HEK293T (cell line): Measurements from ENCODE around the gene XPR1.

ENCODE experiments used
- CTCF ChIA-PET: fragments of 350-600 bp; formaldehyde crosslinking; extraction: SDS; loops from one replicate; lab custom pipeline; 2021; ENCODE audit warnings: antibody characterized with exemption, inconsistent platforms; lab: Yijun Ruan, JAX
- POLR2A ChIA-PET: fragments of 350-600 bp; formaldehyde crosslinking; extraction: SDS; loops from one replicate; lab custom pipeline; 2020; ENCODE audit warnings: antibody characterized with exemption, inconsistent platforms; lab: Yijun Ruan, JAX
- DNase-seq: peaks from one replicate; pipeline ENCODE4 v3.0.0; 2012; ENCODE audit warnings: mixed read lengths; ENCODE audit errors: extremely low spot score
- ARNT ChIP-seq: fragments of 450-650 bp; IDR thresholded peaks from 2 replicates; pipeline ENCODE4 v1.6.1; 2017; ENCODE audit warnings: mild to moderate bottlenecking
- BHLHE40 ChIP-seq: fragments of 450-650 bp; IDR thresholded peaks from 2 replicates; pipeline ENCODE4 v1.6.1; 2016; ENCODE audit warnings: mild to moderate bottlenecking, moderate library complexity, borderline replicate concordance
- CTBP1 ChIP-seq: fragments of 450-650 bp; IDR thresholded peaks from 2 replicates; pipeline ENCODE4 v1.6.1; 2016; ENCODE audit warnings: borderline replicate concordance
- ELF4 ChIP-seq: fragments of 450-650 bp; IDR thresholded peaks from 2 replicates; pipeline ENCODE4 v1.6.1; 2017; ENCODE audit warnings: antibody characterized with exemption
- FOXA1 ChIP-seq: fragments of 450-650 bp; IDR thresholded peaks from 2 replicates; pipeline ENCODE4 v1.6.1; 2016; ENCODE audit warnings: mild to moderate bottlenecking
- FOXK2 ChIP-seq: fragments of 450-650 bp; IDR thresholded peaks from 2 replicates; pipeline ENCODE4 v1.6.1; 2016; ENCODE audit warnings: mild to moderate bottlenecking
- FOXM1 ChIP-seq: fragments of 450-650 bp; IDR thresholded peaks from 2 replicates; pipeline ENCODE4 v1.6.1; 2017; ENCODE audit warnings: mild to moderate bottlenecking, borderline replicate concordance
- HDGF ChIP-seq: fragments of 450-650 bp; IDR thresholded peaks from 2 replicates; pipeline ENCODE4 v1.6.1; 2017; ENCODE audit warnings: antibody characterized with exemption, borderline replicate concordance
- L3MBTL2 ChIP-seq: fragments of 450-650 bp; conservative IDR thresholded peaks from 2 replicates; pipeline ENCODE4 v1.6.1; 2016; ENCODE audit warnings: mild to moderate bottlenecking
- LEF1 ChIP-seq: fragments of 450-650 bp; IDR thresholded peaks from 2 replicates; pipeline ENCODE4 v1.6.1; 2017; ENCODE audit warnings: mild to moderate bottlenecking, borderline replicate concordance
- NFRKB ChIP-seq: fragments of 450-650 bp; IDR thresholded peaks from 2 replicates; pipeline ENCODE4 v1.6.1; 2016; ENCODE audit warnings: mild to moderate bottlenecking, moderate library complexity
- SP1 ChIP-seq: fragments of 450-650 bp; IDR thresholded peaks from 2 replicates; pipeline ENCODE4 v1.6.1; 2017
- SUZ12 ChIP-seq: fragments of 450-650 bp; IDR thresholded peaks from 2 replicates; pipeline ENCODE4 v1.6.1; 2016; ENCODE audit warnings: mild to moderate bottlenecking
- TARDBP ChIP-seq: fragments of 450-650 bp; IDR thresholded peaks from 2 replicates; pipeline ENCODE4 v1.6.1; 2016
- ZNF384 ChIP-seq: fragments of 450-650 bp; IDR thresholded peaks from 2 replicates; pipeline ENCODE4 v1.6.1; 2016
- TF ChIP-seq, protein P1 (sequence below): fragments of 450-650 bp; IDR thresholded peaks from 2 replicates; pipeline ENCODE4 v1.6.1; 2016

Gene XPR1

GRCh38 chr1:180631766-180632325, at the start of gene XPR1:
Gene XPR1 (plus strand): TSS chr1:180632022. CDS start chr1:180632202, 180 bp downstream.
- CTCF ChIA-PET, result interaction anchor here (0.9 to 1.1 kb wide), 2 partner anchors 11 to 22 kb away, joined by 3 to 5 read pairs; no protein-coding TSS in a partner anchor
- TF ChIP-seq SUZ12 (no peak), FOXA1 (no peak), NFRKB (no peak), BHLHE40 (no peak), ARNT (no peak), L3MBTL2 (no peak), CTBP1 (no peak), ELF4 (no peak), LEF1 (no peak), ZNF384 (no peak), SP1 (no peak)
- TF ChIP-seq, protein P1, sequence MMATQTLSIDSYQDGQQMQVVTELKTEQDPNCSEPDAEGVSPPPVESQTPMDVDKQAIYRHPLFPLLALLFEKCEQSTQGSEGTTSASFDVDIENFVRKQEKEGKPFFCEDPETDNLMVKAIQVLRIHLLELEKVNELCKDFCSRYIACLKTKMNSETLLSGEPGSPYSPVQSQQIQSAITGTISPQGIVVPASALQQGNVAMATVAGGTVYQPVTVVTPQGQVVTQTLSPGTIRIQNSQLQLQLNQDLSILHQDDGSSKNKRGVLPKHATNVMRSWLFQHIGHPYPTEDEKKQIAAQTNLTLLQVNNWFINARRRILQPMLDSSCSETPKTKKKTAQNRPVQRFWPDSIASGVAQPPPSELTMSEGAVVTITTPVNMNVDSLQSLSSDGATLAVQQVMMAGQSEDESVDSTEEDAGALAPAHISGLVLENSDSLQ, result no peak
- POLR2A ChIA-PET, result interaction anchor here (0.6 to 1.8 kb wide), 7 partner anchors 11 to 222 kb away, joined by 3 to 9 read pairs (median 4); no protein-coding TSS in a partner anchor
- DNase-seq, result peak; percentile 98

DNA sequence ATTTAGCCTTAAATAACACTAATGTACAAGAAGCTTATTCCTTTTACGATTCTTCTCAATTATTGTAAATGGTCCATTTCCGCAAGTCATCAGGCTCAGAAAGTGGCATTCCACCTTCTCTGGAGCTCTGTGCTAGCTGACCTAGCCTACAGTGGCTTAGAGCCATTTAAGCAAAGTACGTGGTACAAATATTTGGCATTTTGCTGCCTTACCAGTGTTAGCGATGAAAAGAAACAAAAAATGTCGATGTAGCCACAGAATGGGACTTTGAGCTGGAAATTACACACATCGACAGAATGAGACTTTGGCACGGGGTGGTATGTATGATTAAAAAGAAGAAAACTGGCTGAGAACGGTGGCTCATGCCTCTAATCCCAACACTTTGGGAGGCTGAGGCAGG, 47.0 kb upstream of the XPR1 start:
- TF ChIP-seq TARDBP (no peak), FOXK2 (no peak), BHLHE40 (no peak), SP1 (no peak), FOXM1 (no peak), L3MBTL2 (no peak), NFRKB (no peak), HDGF (no peak), FOXA1 (no peak), ELF4 (no peak), SUZ12 (no peak)
- ChIA-PET CTCF (no interaction called here), POLR2A (no interaction called here)
- DNase-seq, result no peak

- CTCF ChIA-PET, result no interaction called here
- POLR2A ChIA-PET, result no interaction called here
- DNase-seq, result no peak
- TF ChIP-seq, protein P1, result no peak
- TF ChIP-seq FOXA1 (no peak), SP1 (no peak), ZNF384 (no peak), ELF4 (no peak), ARNT (no peak), TARDBP (no peak), NFRKB (no peak), SUZ12 (no peak), FOXM1 (no peak), CTBP1 (no peak), FOXK2 (no peak), L3MBTL2 (no peak)
Observed at GRCh38 chr1:180585994-180586359, 45.8 kb upstream of the XPR1 start.

GRCh38 chr1:180586671-180587155, 45.1 kb upstream of the XPR1 start:
- CTCF ChIA-PET, result no interaction called here
- TF ChIP-seq ELF4 (no peak), FOXM1 (no peak), ZNF384 (no peak)
- TF ChIP-seq, protein P1, result no peak
- DNase-seq, result no peak
- POLR2A ChIA-PET, result no interaction called here

DNA sequence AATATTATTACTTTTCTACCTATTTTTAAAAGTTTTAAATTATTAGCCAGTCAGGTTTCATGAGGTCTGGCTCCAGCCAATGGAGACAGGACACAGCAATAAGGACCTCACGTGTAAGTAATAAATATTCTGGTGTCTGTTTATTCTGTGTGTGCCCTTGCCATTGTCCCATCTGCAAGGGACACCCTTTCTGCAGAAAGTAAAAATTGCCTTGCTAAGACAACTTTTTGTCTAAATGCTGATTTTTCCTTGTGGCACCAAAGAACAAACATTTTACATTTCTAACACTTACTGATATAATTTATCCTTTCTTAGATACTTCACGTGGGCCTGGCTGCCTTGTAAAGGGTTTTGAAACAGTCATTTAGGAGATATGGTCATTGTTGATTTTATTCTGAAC, 43.7 kb upstream of the XPR1 start:
- no peak for TF ChIP-seq ARNT
- no peak for TF ChIP-seq LEF1
- no peak for TF ChIP-seq L3MBTL2
- TF ChIP-seq SP1, result no peak
- no peak for TF ChIP-seq FOXA1
- no peak for TF ChIP-seq SUZ12
- no peak for TF ChIP-seq FOXM1
- no peak for TF ChIP-seq FOXK2
- TF ChIP-seq CTBP1, result no peak
- no peak for TF ChIP-seq BHLHE40
- no peak for TF ChIP-seq ZNF384
- no peak for TF ChIP-seq HDGF
- TF ChIP-seq, protein P1, result no peak
- TF ChIP-seq TARDBP, result no peak
- TF ChIP-seq ELF4, result no peak
- TF ChIP-seq NFRKB, result no peak
- CTCF ChIA-PET, result no interaction called here
- no peak for DNase-seq
- POLR2A ChIA-PET, result no interaction called here

DNA sequence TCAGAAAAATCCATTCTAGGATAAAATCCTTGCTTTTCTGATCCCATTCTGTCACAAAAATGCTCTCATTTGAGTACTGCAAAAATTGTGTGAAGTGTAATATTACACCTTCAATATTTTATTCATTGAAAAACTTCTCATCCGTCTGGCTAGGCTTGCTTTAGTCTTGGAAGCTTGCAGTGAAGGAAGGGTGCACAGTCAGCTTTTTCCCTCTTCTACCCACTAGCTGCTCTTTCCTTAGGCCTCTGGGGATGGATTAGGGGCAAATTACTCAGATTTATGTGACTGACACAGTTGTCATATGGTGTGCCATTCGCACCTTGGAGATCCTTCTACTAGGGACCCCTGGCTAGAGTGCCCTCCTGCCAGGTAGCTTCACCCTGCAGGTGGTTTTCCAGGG, 40.9 kb upstream of the XPR1 start:
- CTCF ChIA-PET, result no interaction called here
- TF ChIP-seq ZNF384, result no peak
- no peak for TF ChIP-seq LEF1
- no peak for TF ChIP-seq ELF4
- DNase-seq, result no peak
- POLR2A ChIA-PET, result no interaction called here
